Skeletal muscle tissue (tissue), 4 donors: ENCODE data around the gene C5AR2. TPM values are rescaled to one million over a fixed set of nuclear protein-coding genes. Genes with fewer than 3 reads are reported as not detected.

Source experiments
- H3K27ac ChIP-seq: one replicate; pipeline ENCODE4 v1.7.0; 2013; ENCODE audit warnings: mild to moderate bottlenecking, low read depth, low read length, inconsistent platforms
- H3K27me3 ChIP-seq, 3 donors: one replicate each; pipeline ENCODE4 v1.7.0; 2013; ENCODE audit warnings: low read length in 3 of 3; ENCODE audit not compliant: control insufficient read depth in 3 of 3, insufficient read depth in 3 of 3
- H3K36me3 ChIP-seq, 3 donors: one replicate each; pipeline ENCODE4 v1.7.0; 2013; ENCODE audit warnings: low read length in 3 of 3; ENCODE audit not compliant: control insufficient read depth in 3 of 3, insufficient read depth in 3 of 3
- H3K4me1 ChIP-seq, 3 donors: one replicate each; pipeline ENCODE4 v1.7.0; 2013; ENCODE audit warnings: low read length in 3 of 3, mild to moderate bottlenecking in 3 of 3; ENCODE audit not compliant: control insufficient read depth in 3 of 3, insufficient read depth in 3 of 3
- H3K4me3 ChIP-seq, 3 donors: one replicate each; pipeline ENCODE4 v1.7.0; 2013; ENCODE audit warnings: low read length in 3 of 3
- H3K9ac ChIP-seq, 3 donors: one replicate each; pipeline ENCODE4 v1.7.0; 2013; ENCODE audit warnings: low read length in 3 of 3, mild to moderate bottlenecking in 3 of 3, moderate library complexity in 2 of 3, low read depth in 1 of 3
- H3K9me3 ChIP-seq, 3 donors: one replicate each; pipeline ENCODE4 v1.7.0; 2013; ENCODE audit warnings: low read length in 3 of 3; ENCODE audit not compliant: control insufficient read depth in 3 of 3
- total RNA-seq: library from RNA; depleted of rRNA; stranded (reverse); fragments of >200 nt; gene quantifications from one replicate; pipeline ENCODE4 v1.2.3, GENCODE V29; 2014
- donor health status: Osteomylitis.

Gene C5AR2
- total RNA-seq, 1 donor from 2014 or later, result 0.52 TPM

- H3K4me3 ChIP-seq, result peak within 1 kb of the TSS in 2 of 3 donors; percentile 2 to 5
- peaks cover 0 to 3% (median 3%) of the 10 kb centered on the region in 3 donors for H3K4me1 ChIP-seq
- H3K9me3 ChIP-seq, result no peaks in the 10 kb centered on the region
- H3K27me3 ChIP-seq, result peaks cover 3 to 28% (median 4%) of the 10 kb centered on the region in 3 donors
- no peaks in the 10 kb centered on the region for H3K36me3 ChIP-seq
- H3K27ac ChIP-seq, result no peak within 1 kb of the TSS
- H3K9ac ChIP-seq, result peak within 1 kb of the TSS in 1 of 3 donors; percentile 23
These were observed 22.4 kb upstream of the C5AR2 start, which contains the start of gene C5AR1 for GRCh38 chr19:47309608-47310007. TSS of gene C5AR1 (plus strand) at chr19:47309861. CDS start at chr19:47309896, 35 bp downstream.

GRCh38 chr19:47310323-47310722 lies 21.7 kb upstream of the C5AR2 start:
- Histone ChIP-seq H3K27me3 (peaks cover 5 to 34% (median 9%) of the 10 kb centered on the region in 3 donors), H3K9ac (no peak overlapping the region), H3K4me3 (peak overlapping the region in 1 of 3 donors; percentile 2), H3K9me3 (no peaks in the 10 kb centered on the region), H3K27ac (no peak overlapping the region), H3K36me3 (no peaks in the 10 kb centered on the region), H3K4me1 (peaks cover 0 to 2% (median 2%) of the 10 kb centered on the region in 3 donors)

- H3K9me3 ChIP-seq, result no peaks in the 10 kb centered on the region
- peaks cover 7 to 35% (median 9%) of the 10 kb centered on the region in 3 donors for H3K27me3 ChIP-seq
- H3K27ac ChIP-seq, result no peak overlapping the region
- H3K36me3 ChIP-seq, result no peaks in the 10 kb centered on the region
- H3K4me3 ChIP-seq, result peak overlapping the region in 1 of 3 donors; percentile 2
- H3K4me1 ChIP-seq, result no peaks in the 10 kb centered on the region
- H3K9ac ChIP-seq, result peak overlapping the region in 1 of 3 donors; percentile 23
These were observed 21.2 kb upstream of the C5AR2 start for GRCh38 chr19:47310819-47311218.

GRCh38 chr19:47312366-47313006 lies 19.5 kb upstream of the C5AR2 start:
- Histone ChIP-seq H3K4me1 (no peaks in the 10 kb centered on the region), H3K27me3 (peaks cover 7 to 35% (median 9%) of the 10 kb centered on the region in 3 donors), H3K9ac (no peak overlapping the region), H3K4me3 (no peak overlapping the region), H3K36me3 (no peaks in the 10 kb centered on the region), H3K27ac (no peak overlapping the region), H3K9me3 (no peaks in the 10 kb centered on the region)

GRCh38 chr19:47313754-47314295 lies 18.1 kb upstream of the C5AR2 start:
- Histone ChIP-seq H3K4me1 (no peaks in the 10 kb centered on the region), H3K4me3 (no peak overlapping the region), H3K36me3 (no peaks in the 10 kb centered on the region), H3K27ac (no peak overlapping the region), H3K9ac (no peak overlapping the region), H3K27me3 (peaks cover 9 to 42% (median 10%) of the 10 kb centered on the region in 3 donors), H3K9me3 (no peaks in the 10 kb centered on the region)

GRCh38 chr19:47315125-47315821 lies 16.7 kb upstream of the C5AR2 start:
- H3K4me3 ChIP-seq, result no peak overlapping the region
- peaks cover 15 to 42% (median 17%) of the 10 kb centered on the region in 3 donors for H3K27me3 ChIP-seq
- H3K27ac ChIP-seq, result peak overlapping the region; percentile 36

GRCh38 chr19:47316513-47316912 lies 15.5 kb upstream of the C5AR2 start:
- Histone ChIP-seq H3K9me3 (no peaks in the 10 kb centered on the region), H3K4me3 (no peak overlapping the region), H3K27me3 (peaks cover 11 to 40% (median 16%) of the 10 kb centered on the region in 3 donors), H3K27ac (no peak overlapping the region), H3K4me1 (no peaks in the 10 kb centered on the region), H3K36me3 (no peaks in the 10 kb centered on the region), H3K9ac (no peak overlapping the region)

More at GRCh38 chr19:47315125-47315821, 16.7 kb upstream of the C5AR2 start:
- Histone ChIP-seq H3K4me1 (no peaks in the 10 kb centered on the region), H3K9me3 (no peaks in the 10 kb centered on the region), H3K9ac (no peak overlapping the region), H3K36me3 (no peaks in the 10 kb centered on the region)

GRCh38 chr19:47319923-47320871 lies 11.8 kb upstream of the C5AR2 start:
- peaks cover 11 to 38% (median 22%) of the 10 kb centered on the region in 3 donors for H3K27me3 ChIP-seq

GRCh38 chr19:47321630-47322029 lies 10.3 kb upstream of the C5AR2 start:
- Histone ChIP-seq H3K4me1 (no peaks in the 10 kb centered on the region), H3K9me3 (no peaks in the 10 kb centered on the region), H3K36me3 (no peaks in the 10 kb centered on the region), H3K27ac (no peak overlapping the region), H3K4me3 (no peak overlapping the region), H3K27me3 (peaks cover 11 to 37% (median 19%) of the 10 kb centered on the region in 3 donors), H3K9ac (no peak overlapping the region)

More at GRCh38 chr19:47319923-47320871, 11.8 kb upstream of the C5AR2 start:
- Histone ChIP-seq H3K36me3 (no peaks in the 10 kb centered on the region), H3K4me1 (no peaks in the 10 kb centered on the region), H3K9ac (no peak overlapping the region), H3K9me3 (no peaks in the 10 kb centered on the region), H3K27ac (no peak overlapping the region), H3K4me3 (no peak overlapping the region)
